Kidney epithelial cell (primary cell): ENCODE data around the gene RNPS1. TPM values are rescaled to one million over a fixed set of nuclear protein-coding genes. Genes with fewer than 3 reads are reported as not detected.
A peak's percentile ranks its signal among the peaks of the same experiment; 100 is the strongest.

Source experiments
- DNase-seq: peaks from one replicate; pipeline ENCODE4 v3.0.0-alpha.2; 2010; ENCODE audit warnings: low read depth
- H3K27me3 ChIP-seq: 2 replicates; pipeline ENCODE4 v1.6.0; 2011; ENCODE audit warnings: low read length; ENCODE audit not compliant: control insufficient read depth, insufficient read depth
- H3K36me3 ChIP-seq: 2 replicates; pipeline ENCODE4 v1.5.1; 2011; ENCODE audit warnings: low read length; ENCODE audit not compliant: control insufficient read depth, insufficient read depth
- H3K4me3 ChIP-seq: 2 replicates; pipeline ENCODE4 v1.5.1; 2011; ENCODE audit warnings: low read depth, mild to moderate bottlenecking, control low read depth, low read length
- CTCF ChIP-seq: IDR thresholded peaks from 2 replicates; pipeline ENCODE4 v1.5.1; 2011; ENCODE audit warnings: mild to moderate bottlenecking, moderate library complexity, low read length, control low read depth, inconsistent platforms; ENCODE audit not compliant: insufficient read depth, poor library complexity, severe bottlenecking
- total RNA-seq: library from RNA; depleted of rRNA; stranded (reverse); fragments of >200 nt; gene quantifications from 2 replicates; pipeline ENCODE4 v1.2.3, GENCODE V29; 2015

The RNPS1 gene
- 243 and 268 TPM in 2 replicates for total RNA-seq

- H3K27me3 ChIP-seq = no peaks in the 10 kb centered on the region
- no peak for TF ChIP-seq CTCF
Observed at GRCh38 chr16:2267913-2268666, at the start of gene RNPS1. Gene RNPS1 (minus strand): TSS chr16:2268126. CDS start chr16:2264643, 3,483 bp downstream.

GRCh38 chr16:2317231-2318020 is 49.5 kb upstream of the RNPS1 start:
- no peaks in the 10 kb centered on the region for H3K36me3 ChIP-seq
- TF ChIP-seq CTCF = no peak

More at GRCh38 chr16:2267913-2268666, at the start of gene RNPS1:
- peak; percentile 80 for DNase-seq
- Histone ChIP-seq H3K4me3 (peak within 1 kb of the TSS; percentile 67), H3K36me3 (no peaks in the 10 kb centered on the region)

GRCh38 chr16:2308089-2308962 is 40.4 kb upstream of the RNPS1 start:
- no peak overlapping the region for H3K4me3 ChIP-seq
- no peak for DNase-seq
- H3K36me3 ChIP-seq = no peaks in the 10 kb centered on the region
- H3K27me3 ChIP-seq = no peaks in the 10 kb centered on the region
- TF ChIP-seq CTCF = no peak

More at GRCh38 chr16:2317231-2318020, 49.5 kb upstream of the RNPS1 start:
- H3K4me3 ChIP-seq = no peak overlapping the region
- no peak for DNase-seq
- no peaks in the 10 kb centered on the region for H3K27me3 ChIP-seq

GRCh38 chr16:2299915-2300192 is 31.9 kb upstream of the RNPS1 start:
- no peaks in the 10 kb centered on the region for H3K36me3 ChIP-seq
- no peak for TF ChIP-seq CTCF
- no peaks in the 10 kb centered on the region for H3K27me3 ChIP-seq
- no peak for DNase-seq
- H3K4me3 ChIP-seq = no peak overlapping the region

GRCh38 chr16:2299121-2299914 is 31.4 kb upstream of the RNPS1 start:
- no peak for TF ChIP-seq CTCF
- H3K4me3 ChIP-seq = no peak overlapping the region
- no peaks in the 10 kb centered on the region for H3K27me3 ChIP-seq
- H3K36me3 ChIP-seq = no peaks in the 10 kb centered on the region
- no peak for DNase-seq
